Esophagus squamous epithelium (tissue), 4 donors: ENCODE results near the gene ZNF480.

Experiments
- CTCF ChIP-seq, 6 experiments: fragments of 450-650 bp in 4 of 6; fragments of 200-600 bp in 2 of 6; sonication (generic) in 2 of 6; IDR thresholded peaks; one replicate each; pipeline ENCODE4 v1.5.1; 2016 to 2019; ENCODE audit warnings: antibody characterized with exemption in 6 of 6, mild to moderate bottlenecking in 4 of 6, moderate library complexity in 4 of 6
- POLR2A ChIP-seq, 4 donors: fragments of 450-650 bp; IDR thresholded peaks; one replicate each; pipeline ENCODE4 v1.6.1; 2017; ENCODE audit warnings: antibody characterized with exemption in 4 of 4, mild to moderate bottlenecking in 4 of 4, moderate library complexity in 3 of 4

GRCh38 chr19:52291781-52292180, 5.2 kb upstream of the ZNF480 start:
- TF ChIP-seq POLR2A (IDR thresholded peaks at IDR 0.05) (no peak), CTCF (IDR thresholded peaks at IDR 0.05) (no peak)
